ENCODE data around the gene UBE2M.

GRCh38 chr19:58520257-58520599 is 38.2 kb downstream of the UBE2M start:
- TF ChIP-seq POLR2A (IDR thresholded peaks at IDR 0.05) (no peak), CTCF (IDR thresholded peaks at IDR 0.05) (no peak)

Measured in thyroid gland (tissue), 4 donors.